ENCODE results near the gene GPR137C. TPM values are rescaled to one million over a fixed set of nuclear protein-coding genes. Genes with fewer than 3 reads are reported as not detected.

GPR137C gene
- total RNA-seq, 4 donors from 2014 or later = 0.18 to 1.7 (median 0.40) TPM; not detected in 1

DNA sequence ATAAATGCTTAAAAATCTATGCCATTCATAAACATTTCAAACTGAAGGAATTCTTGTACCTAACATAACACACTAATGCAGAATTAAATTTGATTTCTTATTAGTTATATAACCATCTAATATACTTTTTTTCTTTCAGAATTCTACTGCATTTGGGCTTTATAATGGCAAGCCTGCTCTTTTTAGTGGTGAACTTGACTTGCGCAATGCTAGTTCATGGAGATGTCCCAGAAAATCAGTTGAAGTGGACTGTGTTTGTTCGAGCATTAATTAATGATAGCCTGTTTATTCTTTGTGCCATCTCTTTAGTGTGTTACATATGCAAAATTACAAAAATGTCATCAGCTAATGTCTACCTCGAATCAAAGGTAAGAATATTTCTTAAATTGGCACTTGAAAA lies 47.3 kb downstream of the GPR137C start:
- Histone ChIP-seq H3K4me1 (no peaks in the 10 kb centered on the region), H3K4me3 (no peak overlapping the region), H3K27me3 (no peaks in the 10 kb centered on the region), H3K36me3 (no peaks in the 10 kb centered on the region), H3K27ac (no peak overlapping the region), H3K9me3 (no peaks in the 10 kb centered on the region)
- DNase-seq = no peak
- TF ChIP-seq, protein P1, sequence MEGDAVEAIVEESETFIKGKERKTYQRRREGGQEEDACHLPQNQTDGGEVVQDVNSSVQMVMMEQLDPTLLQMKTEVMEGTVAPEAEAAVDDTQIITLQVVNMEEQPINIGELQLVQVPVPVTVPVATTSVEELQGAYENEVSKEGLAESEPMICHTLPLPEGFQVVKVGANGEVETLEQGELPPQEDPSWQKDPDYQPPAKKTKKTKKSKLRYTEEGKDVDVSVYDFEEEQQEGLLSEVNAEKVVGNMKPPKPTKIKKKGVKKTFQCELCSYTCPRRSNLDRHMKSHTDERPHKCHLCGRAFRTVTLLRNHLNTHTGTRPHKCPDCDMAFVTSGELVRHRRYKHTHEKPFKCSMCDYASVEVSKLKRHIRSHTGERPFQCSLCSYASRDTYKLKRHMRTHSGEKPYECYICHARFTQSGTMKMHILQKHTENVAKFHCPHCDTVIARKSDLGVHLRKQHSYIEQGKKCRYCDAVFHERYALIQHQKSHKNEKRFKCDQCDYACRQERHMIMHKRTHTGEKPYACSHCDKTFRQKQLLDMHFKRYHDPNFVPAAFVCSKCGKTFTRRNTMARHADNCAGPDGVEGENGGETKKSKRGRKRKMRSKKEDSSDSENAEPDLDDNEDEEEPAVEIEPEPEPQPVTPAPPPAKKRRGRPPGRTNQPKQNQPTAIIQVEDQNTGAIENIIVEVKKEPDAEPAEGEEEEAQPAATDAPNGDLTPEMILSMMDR (IDR thresholded peaks at IDR 0.05) = no peak
- TF ChIP-seq POLR2A (IDR thresholded peaks at IDR 0.05) = no peak

DNA sequence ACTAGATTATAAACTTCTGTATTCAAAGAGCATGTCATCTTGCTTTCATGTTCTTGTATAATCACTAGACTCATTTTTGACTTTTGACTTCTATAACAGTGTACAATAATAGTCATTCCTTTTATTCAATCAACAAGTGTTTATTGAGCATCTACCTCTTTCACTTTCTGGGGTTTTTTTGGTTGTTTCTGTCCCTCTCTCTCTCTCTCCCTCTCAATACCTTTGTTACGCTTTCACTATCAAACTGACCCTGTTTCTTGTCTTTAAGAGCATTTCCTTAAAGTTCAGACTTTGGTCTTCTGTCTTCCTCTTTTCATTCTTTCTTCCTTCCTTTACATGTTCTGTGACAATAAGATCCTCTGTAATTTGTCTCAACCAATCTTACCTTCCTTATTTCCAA lies 49.5 kb downstream of the GPR137C start:
- H3K9me3 ChIP-seq = no peaks in the 10 kb centered on the region
- H3K4me3 ChIP-seq = no peak overlapping the region
- no peak for DNase-seq
- no peaks in the 10 kb centered on the region for H3K4me1 ChIP-seq
- no peaks in the 10 kb centered on the region for H3K36me3 ChIP-seq
- TF ChIP-seq, protein P1 (IDR thresholded peaks at IDR 0.05) = no peak
- TF ChIP-seq POLR2A (IDR thresholded peaks at IDR 0.05) = no peak
- no peaks in the 10 kb centered on the region for H3K27me3 ChIP-seq
- H3K27ac ChIP-seq = no peak overlapping the region

- no peak for DNase-seq
- Histone ChIP-seq H3K4me3 (no peak overlapping the region), H3K9me3 (no peaks in the 10 kb centered on the region), H3K4me1 (no peaks in the 10 kb centered on the region), H3K27me3 (no peaks in the 10 kb centered on the region), H3K27ac (no peak overlapping the region), H3K36me3 (no peaks in the 10 kb centered on the region)
- TF ChIP-seq POLR2A (IDR thresholded peaks at IDR 0.05) = no peak
- TF ChIP-seq, protein P1 (IDR thresholded peaks at IDR 0.05) = no peak
Observed at GRCh38 chr14:52607061-52607460, 54.4 kb downstream of the GPR137C start.

- H3K36me3 ChIP-seq = no peaks in the 10 kb centered on the region
- no peaks in the 10 kb centered on the region for H3K27me3 ChIP-seq
- no peak overlapping the region for H3K4me3 ChIP-seq
- DNase-seq = no peak
- H3K9me3 ChIP-seq = no peaks in the 10 kb centered on the region
- TF ChIP-seq, protein P1 (IDR thresholded peaks at IDR 0.05) = no peak
- TF ChIP-seq POLR2A (IDR thresholded peaks at IDR 0.05) = no peak
- no peak overlapping the region for H3K27ac ChIP-seq
- no peaks in the 10 kb centered on the region for H3K4me1 ChIP-seq
Observed at GRCh38 chr14:52609445-52610044, 56.9 kb downstream of the GPR137C start.

DNA sequence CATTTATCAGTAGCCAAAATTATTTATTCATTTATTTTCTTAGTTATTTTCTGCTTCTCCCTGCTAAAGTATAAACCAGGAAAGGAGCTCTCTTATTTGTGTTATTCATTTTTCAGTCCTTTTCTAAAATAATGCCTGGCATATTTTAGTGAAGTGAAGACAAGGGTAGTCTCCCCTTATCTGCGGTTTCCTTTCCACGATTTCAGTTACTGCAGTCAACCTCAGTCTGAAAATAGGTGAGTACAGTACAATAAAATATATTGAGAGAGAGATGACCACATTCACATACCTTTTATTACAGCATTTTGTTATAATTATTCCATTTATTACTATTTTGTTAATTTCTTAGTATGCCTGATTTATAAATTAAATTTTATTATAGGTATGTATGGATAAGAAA lies 57.6 kb downstream of the GPR137C start:
- no peaks in the 10 kb centered on the region for H3K9me3 ChIP-seq
- TF ChIP-seq, protein P1 (IDR thresholded peaks at IDR 0.05) = no peak
- TF ChIP-seq POLR2A (IDR thresholded peaks at IDR 0.05) = no peak
- H3K4me3 ChIP-seq = no peak overlapping the region
- H3K4me1 ChIP-seq = no peaks in the 10 kb centered on the region
- no peak overlapping the region for H3K27ac ChIP-seq
- no peaks in the 10 kb centered on the region for H3K36me3 ChIP-seq
- no peak for DNase-seq
- H3K27me3 ChIP-seq = no peaks in the 10 kb centered on the region

DNA sequence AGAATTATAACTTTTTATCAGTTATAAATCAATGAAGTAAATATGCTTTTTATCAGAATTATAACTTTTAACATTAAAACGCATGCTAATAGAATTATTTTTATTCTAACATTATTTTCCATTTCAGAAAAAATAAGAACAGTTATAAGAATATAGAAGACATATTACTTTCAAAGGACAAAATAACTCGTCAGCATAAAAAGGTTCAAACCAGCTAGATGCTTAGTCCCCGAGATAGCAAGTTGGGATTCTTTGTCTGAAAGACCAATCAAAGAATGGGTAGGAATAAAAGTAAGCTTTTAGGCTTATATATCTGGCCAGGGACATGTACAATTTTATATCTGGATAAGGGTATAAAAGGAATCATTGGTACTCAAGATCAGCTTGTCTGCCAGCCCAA lies 66.0 kb downstream of the GPR137C start:
- no peaks in the 10 kb centered on the region for H3K27me3 ChIP-seq
- TF ChIP-seq, protein P1 (IDR thresholded peaks at IDR 0.05) = no peak
- TF ChIP-seq POLR2A (IDR thresholded peaks at IDR 0.05) = no peak
- no peak for DNase-seq

More for the DNA sequence above, 66.0 kb downstream of the GPR137C start:
- Histone ChIP-seq H3K9me3 (no peaks in the 10 kb centered on the region), H3K4me3 (no peak overlapping the region), H3K27ac (no peak overlapping the region), H3K36me3 (no peaks in the 10 kb centered on the region), H3K4me1 (no peaks in the 10 kb centered on the region)
